HG02870 (cell line): ENCODE measurements around the gene SEMA3D.

ENCODE experiments used
- ATAC-seq: cut with Tn5 transposase; IDR thresholded peaks from one replicate; pipeline ENCODE4 v1.9.1; 2021; ENCODE audit warnings: mild to moderate bottlenecking, moderate library complexity; ENCODE audit not compliant: unreplicated experiment

The SEMA3D gene

GRCh38 chr7:85184599-85185423, 2.0 kb downstream of the SEMA3D start:
- ATAC-seq = no peak

- no peak for ATAC-seq
Measured at GRCh38 chr7:85183296-85183695, 3.6 kb downstream of the SEMA3D start.

- ATAC-seq = no peak
Measured at GRCh38 chr7:85178531-85179298, 8.1 kb downstream of the SEMA3D start.

GRCh38 chr7:85177316-85177715, 9.5 kb downstream of the SEMA3D start:
- no peak for ATAC-seq

- ATAC-seq = no peak
Measured at GRCh38 chr7:85176197-85176596, 10.7 kb downstream of the SEMA3D start.

GRCh38 chr7:85175217-85175616, 11.6 kb downstream of the SEMA3D start:
- no peak for ATAC-seq

GRCh38 chr7:85172530-85172941, 14.3 kb downstream of the SEMA3D start:
- no peak for ATAC-seq

GRCh38 chr7:85167636-85168035, 19.2 kb downstream of the SEMA3D start:
- ATAC-seq = no peak

GRCh38 chr7:85165263-85165662, 21.6 kb downstream of the SEMA3D start:
- no peak for ATAC-seq

- ATAC-seq = no peak
Measured at GRCh38 chr7:85164376-85164775, 22.5 kb downstream of the SEMA3D start.

GRCh38 chr7:85162721-85163120, 24.1 kb downstream of the SEMA3D start:
- ATAC-seq = no peak

GRCh38 chr7:85160223-85160622, 26.6 kb downstream of the SEMA3D start:
- peak; percentile 91 for ATAC-seq

GRCh38 chr7:85159003-85159402, 27.9 kb downstream of the SEMA3D start:
- no peak for ATAC-seq

GRCh38 chr7:85156661-85157208, 30.1 kb downstream of the SEMA3D start:
- no peak for ATAC-seq

GRCh38 chr7:85154282-85154937, 32.4 kb downstream of the SEMA3D start:
- no peak for ATAC-seq

- ATAC-seq = no peak
Measured at GRCh38 chr7:85153715-85154114, 33.1 kb downstream of the SEMA3D start.

- ATAC-seq = no peak
Measured at GRCh38 chr7:85150624-85151023, 36.2 kb downstream of the SEMA3D start.

GRCh38 chr7:85144771-85145170, 42.1 kb downstream of the SEMA3D start:
- ATAC-seq = no peak

- no peak for ATAC-seq
Measured at GRCh38 chr7:85135977-85136376, 50.9 kb downstream of the SEMA3D start.

- no peak for ATAC-seq
Measured at GRCh38 chr7:85133560-85133959, 53.3 kb downstream of the SEMA3D start.

GRCh38 chr7:85133006-85133405, 53.9 kb downstream of the SEMA3D start:
- ATAC-seq = no peak
